Activated naive CD4-positive, alpha-beta T cell treated with anti-CD3 and anti-CD28 coated beads, Interleukin-2, amount 10 ng/mL, durations not matched to agents 7 days and 5 days (primary cell): ENCODE data around the gene GCSAM.

Experiments
- CTCF ChIA-PET: fragments of 350-600 bp; sonication (Branson Sonifier 250); formaldehyde crosslinking; loops from one replicate; lab custom pipeline; 2021; ENCODE audit warnings: antibody characterized with exemption; lab: Charles Lee
- DNase-seq: peaks from one replicate; pipeline ENCODE4 v3.0.0-alpha.2; 2020
- H3K27ac Mint-ChIP-seq: one replicate; pipeline ENCODE4 v1.8.0; 2021; ENCODE audit warnings: mild to moderate bottlenecking, moderate library complexity, mixed read lengths
- H3K27me3 Mint-ChIP-seq: one replicate; pipeline ENCODE4 v1.8.0; 2021; ENCODE audit warnings: mild to moderate bottlenecking, mixed read lengths
- H3K36me3 Mint-ChIP-seq: one replicate; pipeline ENCODE4 v1.8.0; 2021; ENCODE audit warnings: mixed read lengths
- H3K4me1 Mint-ChIP-seq: one replicate; pipeline ENCODE4 v1.8.0; 2021; ENCODE audit warnings: mixed read lengths
- H3K4me3 Mint-ChIP-seq: one replicate; pipeline ENCODE4 v1.8.0; 2021; ENCODE audit warnings: mild to moderate bottlenecking, moderate library complexity, mixed read lengths
- H3K9me3 Mint-ChIP-seq: one replicate; pipeline ENCODE4 v1.8.0; 2021; ENCODE audit warnings: mixed read lengths

GCSAM gene

DNA sequence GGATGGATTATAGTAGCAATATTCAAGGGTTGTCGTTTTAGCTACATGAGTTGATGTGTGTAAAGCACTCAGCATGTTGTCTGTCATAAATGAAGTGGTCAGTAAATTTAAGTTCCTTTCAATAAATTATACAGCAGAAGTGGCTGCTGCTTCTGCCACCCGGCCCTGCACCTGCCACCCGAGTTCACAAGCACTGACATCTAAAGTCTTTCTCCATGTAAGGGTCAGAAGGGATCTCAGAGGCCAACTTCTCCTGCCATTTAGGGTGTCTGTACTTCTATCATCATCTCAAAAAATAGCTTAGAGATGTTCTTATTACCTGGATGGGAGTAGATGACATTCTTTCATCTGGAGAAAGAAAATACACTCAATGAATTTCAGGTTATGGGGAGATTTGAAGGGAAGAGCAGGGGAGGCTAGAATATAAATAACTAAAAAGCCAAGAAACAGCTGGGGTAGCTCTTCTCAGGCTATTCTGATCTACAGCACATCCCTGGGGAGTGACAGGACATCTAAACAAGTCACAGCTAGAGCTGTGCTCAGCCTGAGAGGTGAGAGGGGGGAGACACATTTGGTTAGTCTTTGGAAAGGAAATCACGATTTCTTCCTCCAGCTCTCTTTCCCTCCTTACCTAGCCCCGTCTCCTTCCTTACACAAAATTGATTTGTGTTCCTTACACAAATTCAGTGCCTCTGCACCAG is 8.0 kb downstream of the GCSAM start:
- CTCF ChIA-PET: interaction anchor here (1.1 to 1.9 kb wide), 3 partner anchors 10 to 14 kb away, joined by 3 to 8 read pairs (median 5); no protein-coding TSS in a partner anchor
- Mint-ChIP-seq H3K4me1 (peaks cover 77% of the 10 kb centered on the region), H3K9me3 (no peaks in the 10 kb centered on the region), H3K27me3 (no peaks in the 10 kb centered on the region), H3K4me3 (no peak overlapping the region), H3K36me3 (peaks cover 69% of the 10 kb centered on the region), H3K27ac (no peak overlapping the region)
- DNase-seq: no peak

DNA sequence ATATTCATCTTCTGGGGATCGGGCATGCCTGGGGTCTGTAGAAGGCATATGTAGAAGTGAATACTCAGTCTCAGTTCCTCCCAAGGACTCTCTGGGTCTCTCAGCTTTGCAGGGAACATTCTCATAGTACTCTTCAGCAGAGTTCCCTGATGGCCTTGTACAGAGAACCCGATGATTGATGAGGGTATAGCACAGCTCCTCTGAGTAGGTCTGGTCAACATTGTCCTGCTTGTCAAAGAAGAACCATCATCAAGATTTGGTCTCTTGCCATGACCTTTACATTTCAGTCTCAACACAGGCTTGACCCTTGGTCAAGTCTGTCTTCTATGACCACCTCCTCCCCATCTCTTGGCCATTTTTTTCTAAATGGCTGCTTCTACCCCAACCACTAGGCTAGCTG is 9.5 kb downstream of the GCSAM start:
- Mint-ChIP-seq H3K27ac (no peak overlapping the region), H3K4me3 (no peak overlapping the region), H3K27me3 (no peaks in the 10 kb centered on the region), H3K4me1 (peaks cover 77% of the 10 kb centered on the region), H3K36me3 (peaks cover 72% of the 10 kb centered on the region), H3K9me3 (no peaks in the 10 kb centered on the region)
- CTCF ChIA-PET: interaction anchor here (0.7 to 1.0 kb wide), 3 partner anchors 12 to 170 kb away, joined by 3 to 5 read pairs (median 4); no protein-coding TSS in a partner anchor
- no peak for DNase-seq

DNA sequence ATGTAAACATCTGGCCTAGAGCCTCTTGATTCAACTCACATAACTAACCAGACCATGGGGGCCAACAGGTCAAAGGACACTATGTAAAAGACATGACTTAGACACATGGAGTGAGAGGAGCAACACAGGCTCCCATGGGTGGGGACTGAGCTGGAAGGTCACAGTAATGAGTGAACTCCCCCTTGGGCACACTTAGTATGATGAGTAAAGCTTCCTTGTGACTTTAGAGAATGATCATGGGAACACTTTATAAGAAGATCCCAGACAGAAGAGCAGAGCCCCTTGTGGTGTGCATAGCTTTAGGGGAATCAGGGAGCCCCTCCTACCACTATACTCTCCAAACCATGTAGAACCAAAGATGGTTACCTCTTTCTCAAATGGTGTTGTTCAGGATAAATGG is 10.2 kb downstream of the GCSAM start:
- H3K27ac Mint-ChIP-seq: no peak overlapping the region
- CTCF ChIA-PET: interaction anchor here (0.9 to 1.0 kb wide), 2 partner anchors 11 to 14 kb away, joined by 4 to 5 read pairs; no protein-coding TSS in a partner anchor
- no peak for DNase-seq
- no peak overlapping the region for H3K4me3 Mint-ChIP-seq
- H3K9me3 Mint-ChIP-seq: no peaks in the 10 kb centered on the region
- H3K4me1 Mint-ChIP-seq: peaks cover 77% of the 10 kb centered on the region
- H3K27me3 Mint-ChIP-seq: no peaks in the 10 kb centered on the region
- H3K36me3 Mint-ChIP-seq: peaks cover 71% of the 10 kb centered on the region

DNA sequence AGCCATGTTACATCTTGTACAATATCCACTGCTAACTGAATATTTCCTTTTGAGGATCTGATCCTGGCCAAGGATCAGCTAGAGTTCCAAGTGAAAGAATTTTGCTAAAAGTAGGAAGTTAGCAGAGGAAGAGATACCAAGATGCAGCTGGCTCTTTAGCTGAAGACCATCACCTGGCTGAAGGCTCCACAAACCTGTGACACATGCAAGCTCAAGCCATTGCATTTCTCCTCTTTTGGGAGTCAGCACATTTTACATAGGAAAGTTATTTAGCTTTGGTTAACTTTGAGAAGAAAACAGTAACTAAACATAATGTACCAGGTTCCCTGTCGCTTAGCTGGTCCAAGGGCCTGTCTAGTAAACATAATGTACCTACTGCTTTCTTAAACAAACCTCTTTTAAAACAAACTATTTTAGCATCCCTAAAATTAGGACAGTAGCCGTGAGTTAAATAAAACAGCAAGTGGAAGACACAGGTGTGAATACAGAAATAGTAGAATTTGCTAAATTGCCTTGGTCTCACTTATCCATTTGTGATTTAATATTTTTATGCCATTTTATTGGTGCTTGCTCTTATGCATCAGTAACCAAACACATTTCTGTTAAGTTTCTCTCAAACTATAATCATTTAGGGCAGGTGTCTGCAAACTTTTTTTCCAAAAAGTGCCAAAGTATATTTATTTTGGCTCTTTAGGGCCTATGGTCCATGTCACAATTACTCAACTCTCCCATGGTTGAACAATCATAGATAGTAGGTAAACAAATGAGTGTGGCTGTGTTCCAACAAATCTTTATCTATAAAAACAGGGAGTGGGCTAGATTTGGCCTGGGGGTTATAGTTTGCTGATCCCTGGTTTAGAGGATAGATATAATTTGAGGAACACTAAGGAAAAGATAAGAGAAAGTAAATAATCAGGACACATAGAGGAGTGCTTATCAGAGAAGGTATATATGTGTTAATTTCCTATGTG is 11.2 kb downstream of the GCSAM start:
- CTCF ChIA-PET: interaction anchor here (0.7 to 1.1 kb wide), 2 partner anchors 10 to 11 kb away, joined by 3 to 4 read pairs; partner anchors contain the start of gene GCSAM
- Mint-ChIP-seq H3K27ac (no peak overlapping the region), H3K36me3 (peaks cover 75% of the 10 kb centered on the region), H3K4me3 (no peak overlapping the region), H3K27me3 (no peaks in the 10 kb centered on the region), H3K4me1 (peaks cover 73% of the 10 kb centered on the region), H3K9me3 (no peaks in the 10 kb centered on the region)
- DNase-seq: no peak

DNA sequence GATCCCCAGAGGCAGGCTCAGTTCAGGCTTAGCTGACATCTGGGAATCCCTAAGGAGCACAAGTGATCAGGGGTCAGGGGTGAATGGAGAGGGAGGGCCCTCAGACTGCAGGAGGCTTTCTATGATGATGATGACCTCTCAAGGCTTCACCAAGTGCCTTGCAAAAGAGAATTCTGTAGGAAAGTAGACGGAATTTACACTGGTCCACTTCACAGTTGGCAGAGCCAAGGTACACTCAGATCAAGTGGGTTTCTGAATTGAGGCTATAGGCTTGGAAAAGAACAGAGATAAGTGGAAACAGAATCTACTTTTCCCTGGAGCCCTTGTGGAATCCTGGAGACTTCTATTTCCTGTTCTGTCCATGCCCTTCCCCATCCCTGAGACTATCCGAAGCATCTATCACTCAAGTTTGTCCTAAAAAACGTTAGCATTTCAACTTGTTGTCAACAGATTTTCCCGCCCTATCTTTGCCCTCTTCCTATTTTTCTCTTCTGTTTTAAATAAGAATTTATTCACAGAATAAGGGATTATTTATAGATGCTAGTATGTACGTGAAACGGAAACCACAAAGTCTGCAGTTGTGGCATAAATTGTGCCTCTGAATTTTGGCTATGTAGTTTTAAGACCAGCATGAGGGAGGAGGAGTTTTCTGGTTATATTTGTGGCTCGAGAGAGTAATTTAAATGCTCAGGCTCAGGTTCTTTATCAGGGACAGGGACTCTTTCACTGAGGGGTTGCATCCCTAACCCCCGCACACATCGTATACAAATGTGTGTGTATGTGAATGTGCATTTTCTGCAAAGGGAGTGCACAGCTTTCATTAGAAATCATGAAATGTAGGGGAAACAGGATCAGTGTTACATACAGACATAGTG is 12.8 kb downstream of the GCSAM start:
- DNase-seq: peak; percentile 34
- H3K27me3 Mint-ChIP-seq: no peaks in the 10 kb centered on the region
- H3K4me3 Mint-ChIP-seq: peak overlapping the region; percentile 49
- H3K27ac Mint-ChIP-seq: peak overlapping the region; percentile 63
- no peaks in the 10 kb centered on the region for H3K9me3 Mint-ChIP-seq
- CTCF ChIA-PET: interaction anchor here (0.9 kb wide), 1 partner anchor 10 kb away, joined by 3 read pairs; no protein-coding TSS in a partner anchor
- H3K4me1 Mint-ChIP-seq: peaks cover 58% of the 10 kb centered on the region
- peaks cover 59% of the 10 kb centered on the region for H3K36me3 Mint-ChIP-seq

DNA sequence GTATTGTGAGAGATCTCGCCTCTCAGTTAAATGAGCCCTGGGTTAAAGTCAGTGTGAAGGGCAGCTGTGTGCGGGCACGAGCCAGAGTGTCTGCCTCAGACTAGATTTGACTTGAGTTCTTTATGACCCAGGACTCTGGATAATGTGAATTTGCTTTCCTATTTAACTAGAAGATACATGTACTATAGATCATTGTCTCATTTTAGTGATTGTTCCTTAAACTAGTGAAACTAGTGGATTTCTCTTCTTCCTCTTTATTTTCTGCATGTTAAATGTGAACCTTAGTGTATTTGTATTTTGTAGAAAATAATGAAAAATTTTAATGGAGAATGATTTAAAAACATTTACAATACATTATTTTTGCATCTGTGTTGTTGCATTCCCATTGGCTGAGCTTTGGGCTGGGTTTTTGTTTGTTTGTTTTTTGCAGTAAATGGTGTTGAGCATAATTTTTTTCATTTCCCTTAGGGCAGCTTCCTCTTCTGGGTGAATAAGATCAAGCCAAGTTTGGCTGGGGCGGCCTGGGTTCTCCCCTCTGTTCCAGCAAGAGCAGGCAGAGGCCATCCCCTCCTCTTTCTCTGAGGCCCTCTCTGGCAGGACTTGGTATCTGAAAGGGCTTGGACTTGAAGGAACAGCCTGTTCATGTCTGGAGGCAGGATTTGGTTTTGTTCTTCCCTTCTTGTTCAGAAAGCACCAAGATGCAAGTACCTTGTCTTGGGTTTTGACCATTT is 15.0 kb downstream of the GCSAM start:
- CTCF ChIA-PET: interaction anchor here (0.7 to 1.5 kb wide), 3 partner anchors 19 to 319 kb away, joined by 3 to 6 read pairs (median 3); partner anchors contain the start of gene SLC9C1
- Mint-ChIP-seq H3K9me3 (no peaks in the 10 kb centered on the region), H3K4me1 (peaks cover 60% of the 10 kb centered on the region), H3K4me3 (no peak overlapping the region), H3K36me3 (peaks cover 42% of the 10 kb centered on the region), H3K27me3 (no peaks in the 10 kb centered on the region), H3K27ac (no peak overlapping the region)
- no peak for DNase-seq

DNA sequence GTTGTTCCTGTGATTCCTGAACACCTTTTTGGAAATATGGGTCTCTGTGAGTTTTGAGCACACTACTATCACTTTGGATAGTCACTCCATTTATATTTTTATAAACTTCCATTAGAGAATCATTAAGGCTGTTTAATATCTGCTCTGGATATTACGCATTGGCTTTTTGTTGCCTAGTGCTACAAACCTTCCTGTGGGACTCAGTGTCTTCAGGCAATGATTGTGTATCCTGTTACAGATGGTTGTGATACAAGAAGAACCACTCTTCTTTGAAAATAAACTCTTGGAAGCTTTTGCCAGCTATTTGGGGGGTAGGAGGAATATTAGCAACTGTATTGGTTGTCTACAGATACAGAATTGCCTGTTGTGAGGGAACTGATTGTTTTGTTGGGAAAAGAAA is 15.6 kb downstream of the GCSAM start:
- no peak overlapping the region for H3K27ac Mint-ChIP-seq
- H3K36me3 Mint-ChIP-seq: peaks cover 36% of the 10 kb centered on the region
- H3K4me3 Mint-ChIP-seq: no peak overlapping the region
- no peaks in the 10 kb centered on the region for H3K9me3 Mint-ChIP-seq
- no peaks in the 10 kb centered on the region for H3K27me3 Mint-ChIP-seq
- peaks cover 57% of the 10 kb centered on the region for H3K4me1 Mint-ChIP-seq
- CTCF ChIA-PET: interaction anchor here (0.7 to 1.5 kb wide), 3 partner anchors 20 to 319 kb away, joined by 3 to 6 read pairs (median 3); partner anchors contain the start of gene SLC9C1
- DNase-seq: no peak

DNA sequence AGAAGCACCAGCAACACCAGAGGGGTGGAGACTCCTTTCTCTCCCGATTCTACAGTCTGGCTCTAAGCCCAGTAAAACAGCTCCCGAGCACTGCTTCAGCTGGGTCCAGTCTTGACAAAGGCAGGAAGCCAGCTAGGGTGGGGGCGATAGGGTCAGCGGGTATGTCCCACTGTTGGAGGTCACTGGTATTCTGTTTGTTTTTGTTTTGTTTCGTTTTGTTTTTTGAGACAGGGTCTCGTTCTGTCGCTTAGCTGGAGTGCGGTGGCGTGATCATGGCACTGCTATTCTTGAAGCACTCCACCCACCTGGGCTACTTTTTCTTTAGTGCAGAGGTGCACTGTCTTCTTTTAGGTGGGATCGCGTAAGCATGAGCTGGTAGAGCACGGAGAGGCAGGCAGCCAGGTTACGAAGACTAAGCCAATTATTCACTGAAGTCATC is 16.3 kb downstream of the GCSAM start:
- Mint-ChIP-seq H3K4me3 (no peak overlapping the region), H3K9me3 (no peaks in the 10 kb centered on the region), H3K36me3 (peaks cover 31% of the 10 kb centered on the region), H3K4me1 (peaks cover 55% of the 10 kb centered on the region), H3K27me3 (no peaks in the 10 kb centered on the region), H3K27ac (no peak overlapping the region)
- CTCF ChIA-PET: interaction anchor here (1.2 to 1.5 kb wide), 2 partner anchors 21 to 177 kb away, joined by 3 to 6 read pairs; partner anchors contain the start of gene SLC9C1
- DNase-seq: no peak

DNA sequence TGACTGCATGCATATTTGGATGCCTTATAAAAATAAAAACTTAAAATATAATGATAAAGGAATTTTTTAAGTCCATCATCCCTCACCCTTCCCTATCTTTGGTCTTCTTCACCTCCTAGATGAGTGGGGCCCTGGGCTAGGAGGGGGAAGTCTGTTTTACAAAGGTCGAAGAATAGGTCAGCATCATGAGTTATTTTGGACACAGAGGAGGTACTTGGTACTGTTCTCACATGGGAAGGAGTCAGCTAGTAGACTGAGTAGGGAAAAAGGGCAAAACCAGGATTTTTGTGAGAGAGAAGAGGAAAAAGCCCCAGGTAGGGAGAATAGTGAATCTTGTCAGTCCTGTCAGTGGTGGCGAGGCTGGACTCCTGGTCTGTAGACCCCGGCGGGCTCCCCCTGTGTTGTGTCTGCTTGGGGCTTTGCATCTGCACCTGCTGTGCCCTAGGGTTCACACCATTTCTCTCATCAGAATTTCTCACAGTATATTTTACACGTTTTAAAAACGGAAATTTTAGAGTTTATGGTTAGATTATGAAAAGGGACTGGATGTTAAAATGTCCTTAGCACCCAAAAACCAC is 17.2 kb downstream of the GCSAM start:
- CTCF ChIA-PET: interaction anchor here (0.7 kb wide), 1 partner anchor 10 kb away, joined by 3 read pairs; no protein-coding TSS in a partner anchor
- no peak overlapping the region for H3K27ac Mint-ChIP-seq
- H3K4me3 Mint-ChIP-seq: no peak overlapping the region
- peaks cover 48% of the 10 kb centered on the region for H3K4me1 Mint-ChIP-seq
- no peaks in the 10 kb centered on the region for H3K27me3 Mint-ChIP-seq
- H3K9me3 Mint-ChIP-seq: no peaks in the 10 kb centered on the region
- H3K36me3 Mint-ChIP-seq: peaks cover 25% of the 10 kb centered on the region
- DNase-seq: no peak

DNA sequence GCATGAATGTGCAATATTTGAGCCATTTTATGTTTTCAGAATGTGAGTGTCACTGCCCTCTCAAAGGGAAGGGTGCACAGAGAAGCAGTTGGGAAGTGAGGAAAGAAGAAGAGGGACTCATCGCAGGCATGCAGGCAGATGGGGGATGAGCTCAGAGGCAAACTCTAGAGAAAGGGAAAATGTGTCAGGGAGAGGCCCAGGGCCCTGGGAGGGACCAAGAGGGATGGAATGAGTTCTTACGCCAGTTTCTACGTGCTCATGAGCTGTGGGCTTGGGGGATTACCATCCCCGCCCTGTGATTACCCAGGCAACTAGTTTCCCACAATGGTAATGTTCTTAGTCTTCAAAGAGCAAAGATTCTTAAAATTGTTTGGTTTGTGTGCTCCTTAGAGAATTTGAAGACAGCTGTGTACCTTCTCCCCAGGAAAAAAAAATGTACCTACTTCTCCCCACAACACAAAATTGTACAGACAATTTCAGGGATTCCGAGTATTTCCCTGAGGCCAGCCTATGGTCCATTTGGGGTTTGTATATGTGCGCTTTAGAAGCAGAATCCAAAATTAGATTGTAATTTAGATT is 17.8 kb downstream of the GCSAM start:
- Mint-ChIP-seq H3K9me3 (no peaks in the 10 kb centered on the region), H3K4me3 (no peak overlapping the region), H3K27ac (no peak overlapping the region), H3K4me1 (peaks cover 43% of the 10 kb centered on the region), H3K36me3 (peaks cover 22% of the 10 kb centered on the region), H3K27me3 (no peaks in the 10 kb centered on the region)
- CTCF ChIA-PET: interaction anchor here (0.7 to 1.9 kb wide), 2 partner anchors 11 to 405 kb away, joined by 3 to 4 read pairs; no protein-coding TSS in a partner anchor
- no peak for DNase-seq

DNA sequence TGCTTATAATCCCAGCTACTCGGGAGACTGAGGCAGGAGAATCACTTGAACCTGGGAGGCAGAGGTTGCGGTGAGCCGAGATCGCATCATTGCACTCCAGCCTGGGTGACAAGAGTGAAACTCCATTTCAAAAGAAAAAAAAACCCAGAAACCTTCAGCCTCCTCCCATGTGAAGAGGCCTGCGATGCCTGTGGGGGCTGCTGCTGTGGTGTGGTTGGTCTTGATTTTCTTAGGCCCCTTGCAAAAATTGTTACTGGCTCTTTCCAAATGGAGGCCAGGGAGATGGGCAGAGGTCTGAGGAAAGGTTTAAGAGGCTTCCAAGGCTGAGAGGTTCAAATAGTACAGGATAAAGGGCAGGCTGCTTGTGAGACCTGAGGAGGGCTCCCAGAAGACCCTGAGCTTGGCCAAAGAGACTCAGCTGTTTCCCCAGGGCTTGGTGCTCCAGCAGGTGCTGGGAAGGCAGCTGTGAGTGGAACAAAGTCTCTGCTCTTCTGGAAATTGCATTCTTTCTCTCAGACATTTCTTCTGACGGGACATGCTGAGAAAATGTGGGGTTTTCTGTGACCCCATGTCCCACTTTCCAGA is 18.4 kb downstream of the GCSAM start:
- Mint-ChIP-seq H3K36me3 (peaks cover 20% of the 10 kb centered on the region), H3K4me1 (peaks cover 37% of the 10 kb centered on the region)

More for the DNA sequence above, 18.4 kb downstream of the GCSAM start:
- CTCF ChIA-PET: interaction anchor here (1.3 to 1.9 kb wide), 2 partner anchors 405 to 416 kb away, joined by 3 to 4 read pairs; no protein-coding TSS in a partner anchor
- DNase-seq: no peak
- Mint-ChIP-seq H3K9me3 (no peaks in the 10 kb centered on the region), H3K4me3 (no peak overlapping the region), H3K27me3 (no peaks in the 10 kb centered on the region), H3K27ac (no peak overlapping the region)
